OCI-LY7 (cell line): Measurements from ENCODE around the gene TCP11. TPM values are rescaled to one million over a fixed set of nuclear protein-coding genes. Genes with fewer than 3 reads are reported as not detected.

Source experiments
- BruUV-seq: library from RNA; stranded (reverse); fragments of 400-500 nt; replicated peaks from 2 replicates; lab custom pipeline; 2021; lab: Mats Ljungman, UMichigan
- CTCF ChIA-PET: fragments of 300-600 bp; sonication (Branson Sonifier 250); formaldehyde crosslinking; loops from one replicate; lab custom pipeline; 2022; ENCODE audit warnings: antibody characterized with exemption; ENCODE audit not compliant: unreplicated experiment; lab: Charles Lee
- POLR2A ChIA-PET: fragments of 300-600 bp; sonication (Branson Sonifier 250); formaldehyde crosslinking; loops from one replicate; lab custom pipeline; 2022; ENCODE audit warnings: antibody characterized with exemption; lab: Charles Lee
- DNase-seq: peaks from one replicate; pipeline ENCODE4 v3.0.0-alpha.2; 2015; ENCODE audit warnings: low spot score
- H2AFZ ChIP-seq: fragments of 200-600 bp; sonication (generic), shearing (Covaris generic); 2 replicates; pipeline ENCODE4 v1.6.1; 2014; ENCODE audit warnings: mild to moderate bottlenecking, antibody characterized with exemption, low read length, moderate library complexity
- H3K27ac ChIP-seq: fragments of 200-600 bp; sonication (generic); 2 replicates; pipeline ENCODE4 v1.5.1; 2014; ENCODE audit warnings: mixed run types, low read depth, mild to moderate bottlenecking, moderate library complexity, low read length, inconsistent platforms; ENCODE audit not compliant: poor library complexity, severe bottlenecking
- H3K36me3 ChIP-seq: fragments of 200-600 bp; sonication (generic); 2 replicates; pipeline ENCODE4 v1.6.1; 2014; ENCODE audit warnings: mild to moderate bottlenecking, antibody characterized with exemption, low read length, moderate library complexity, mixed read lengths; ENCODE audit not compliant: insufficient read depth
- H3K4me1 ChIP-seq: fragments of 200-600 bp; sonication (generic); 2 replicates; pipeline ENCODE4 v1.5.1; 2014; ENCODE audit warnings: mild to moderate bottlenecking, low read length; ENCODE audit not compliant: insufficient read depth, poor library complexity, severe bottlenecking
- H3K4me2 ChIP-seq: fragments of 200-600 bp; sonication (generic); 2 replicates; pipeline ENCODE4 v1.6.1; 2014; ENCODE audit warnings: mild to moderate bottlenecking, low read length
- H3K4me3 ChIP-seq: fragments of 200-600 bp; sonication (generic); 2 replicates; pipeline ENCODE4 v1.5.1; 2014; ENCODE audit warnings: mild to moderate bottlenecking, low read depth, low read length; ENCODE audit not compliant: poor library complexity, severe bottlenecking
- H3K79me2 ChIP-seq: fragments of 200-600 bp; sonication (generic); 2 replicates; pipeline ENCODE4 v1.6.1; 2016; ENCODE audit warnings: low read depth, mild to moderate bottlenecking, low read length, moderate library complexity, mixed read lengths; ENCODE audit not compliant: insufficient read depth
- H3K9me2 ChIP-seq: fragments of 200-600 bp; sonication (generic); 2 replicates; pipeline ENCODE4 v1.6.1; 2016; ENCODE audit warnings: mild to moderate bottlenecking, low read length, mixed read lengths; ENCODE audit not compliant: insufficient read depth
- H3K9me3 ChIP-seq: fragments of 200-600 bp; sonication (generic); 2 replicates; pipeline ENCODE4 v1.6.1; 2014; ENCODE audit warnings: mild to moderate bottlenecking, mixed run types, low read length, mixed read lengths
- H4K20me1 ChIP-seq: fragments of 200-600 bp; sonication (generic); 2 replicates; pipeline ENCODE4 v1.6.1; 2014; ENCODE audit warnings: mild to moderate bottlenecking, antibody characterized with exemption, low read length, moderate library complexity, mixed read lengths; ENCODE audit not compliant: insufficient read depth
- CTCF ChIP-seq: fragments of 200-600 bp; sonication (generic); conservative IDR thresholded peaks from 2 replicates; pipeline ENCODE4 v1.5.1; 2014; ENCODE audit warnings: mild to moderate bottlenecking, antibody characterized with exemption, low read length, moderate library complexity, mixed read lengths
- EZH2phosphoT487 ChIP-seq: fragments of 200-600 bp; sonication (generic); IDR thresholded peaks from 2 replicates; pipeline ENCODE4 v1.6.1; 2018; ENCODE audit warnings: low read depth, borderline replicate concordance, mild to moderate bottlenecking, mixed run types, antibody characterized with exemption, low read length, moderate library complexity, mixed read lengths
- intact Hi-C: fragments of 100-400 bp; cut with micrococcal nuclease; formaldehyde crosslinking; loops from one replicate; pipeline ENCODE4 v1.10.0; 2022; ENCODE audit not compliant: unreplicated experiment
- total RNA-seq, 2 experiments: library from RNA; depleted of rRNA in 1 of 2; stranded (reverse); fragments of >200 nt in 1 of 2; shearing (Covaris generic) in 1 of 2; gene quantifications; 2 replicates each; pipeline ENCODE4 v1.2.3, GENCODE V29; 2014 to 2022

Gene TCP11
- total RNA-seq, 2 experiments from 2014 or later, result not detected

GRCh38 chr6:35105078-35105477 lies 36.1 kb downstream of the TCP11 start:
- no peak for DNase-seq
- Histone ChIP-seq H2AFZ (no peak overlapping the region), H3K4me2 (no peak overlapping the region), H3K4me1 (no peaks in the 10 kb centered on the region), H3K27ac (no peak overlapping the region), H3K9me2 (no peaks in the 10 kb centered on the region), H4K20me1 (no peaks in the 10 kb centered on the region), H3K9me3 (no peaks in the 10 kb centered on the region), H3K79me2 (no peaks in the 10 kb centered on the region), H3K4me3 (no peak overlapping the region), H3K36me3 (no peaks in the 10 kb centered on the region)
- TF ChIP-seq EZH2phosphoT487 (no peak), CTCF (no peak)
- ChIA-PET POLR2A (no interaction called here), CTCF (no interaction called here)
- intact Hi-C loops, result no loop called here
- no TSS peak for BruUV-seq

GRCh38 chr6:35099116-35099515 lies 42.0 kb downstream of the TCP11 start:
- TF ChIP-seq CTCF (no peak), EZH2phosphoT487 (no peak)
- no peak for DNase-seq
- Histone ChIP-seq H3K9me3 (no peaks in the 10 kb centered on the region), H3K4me3 (no peak overlapping the region), H3K4me2 (no peak overlapping the region), H3K27ac (no peak overlapping the region), H3K79me2 (no peaks in the 10 kb centered on the region), H3K9me2 (no peaks in the 10 kb centered on the region), H3K4me1 (no peaks in the 10 kb centered on the region), H4K20me1 (no peaks in the 10 kb centered on the region), H3K36me3 (no peaks in the 10 kb centered on the region), H2AFZ (no peak overlapping the region)
- CTCF ChIA-PET, result no interaction called here
- intact Hi-C loops, result no loop called here
- POLR2A ChIA-PET, result interaction anchor here (0.6 kb wide), 1 partner anchor 46 kb away, joined by 4 read pairs; no protein-coding TSS in a partner anchor
- no TSS peak for BruUV-seq

- TF ChIP-seq EZH2phosphoT487 (no peak), CTCF (no peak)
- H3K36me3 ChIP-seq, result no peaks in the 10 kb centered on the region
- no peak overlapping the region for H2AFZ ChIP-seq
- no peak overlapping the region for H3K27ac ChIP-seq
- H3K9me2 ChIP-seq, result no peaks in the 10 kb centered on the region
- H3K4me3 ChIP-seq, result no peak overlapping the region
- no peak overlapping the region for H3K4me2 ChIP-seq
- BruUV-seq, result no TSS peak
- no peaks in the 10 kb centered on the region for H3K79me2 ChIP-seq
- intact Hi-C loops, result no loop called here
- no peaks in the 10 kb centered on the region for H4K20me1 ChIP-seq
- H3K4me1 ChIP-seq, result no peaks in the 10 kb centered on the region
- ChIA-PET POLR2A (interaction anchor here (0.6 to 0.9 kb wide), 2 partner anchors 9 to 445 kb away, joined by 3 to 4 read pairs; no protein-coding TSS in a partner anchor), CTCF (no interaction called here)
- no peaks in the 10 kb centered on the region for H3K9me3 ChIP-seq
- no peak for DNase-seq
These were observed 44.8 kb downstream of the TCP11 start for GRCh38 chr6:35096129-35096862.
